ENCODE data around the gene FLNA.
"Not testable (repeated sequence)": the region's sequence is repeated elsewhere in the genome, so short reads cannot be mapped to it uniquely, and the experiment has no call there.

The FLNA gene

GRCh38 chrX:154398668-154399526, 24.5 kb upstream of the FLNA start:
- peak; percentile 73 for DNase-seq (ENCODE audit: low read depth)

- peak; percentile 78 for DNase-seq (ENCODE audit: low read depth)
Measured at GRCh38 chrX:154397888-154398667, 23.6 kb upstream of the FLNA start, which contains the start of gene RPL10. Gene RPL10 (plus strand): TSS chrX:154398377. CDS start chrX:154398520, 143 bp downstream.

GRCh38 chrX:154396973-154397887, 22.8 kb upstream of the FLNA start:
- DNase-seq (ENCODE audit: low read depth) = peak; percentile 36

- not testable (repeated sequence) for DNase-seq (ENCODE audit: low read depth)
Measured at GRCh38 chrX:154396363-154396762, 21.9 kb upstream of the FLNA start.

- not testable (repeated sequence) for DNase-seq (ENCODE audit: low read depth)
Measured at GRCh38 chrX:154389812-154390747, 15.6 kb upstream of the FLNA start.

GRCh38 chrX:154388649-154389048, 14.2 kb upstream of the FLNA start:
- not testable (repeated sequence) for DNase-seq (ENCODE audit: low read depth)

GRCh38 chrX:154388094-154388493, 13.7 kb upstream of the FLNA start:
- not testable (repeated sequence) for DNase-seq (ENCODE audit: low read depth)

GRCh38 chrX:154384284-154384892, 10.0 kb upstream of the FLNA start:
- DNase-seq (ENCODE audit: low read depth) = no peak

GRCh38 chrX:154383359-154384283, 9.2 kb upstream of the FLNA start:
- no peak for DNase-seq (ENCODE audit: low read depth)

GRCh38 chrX:154382483-154383069, 8.1 kb upstream of the FLNA start:
- DNase-seq (ENCODE audit: low read depth) = no peak

GRCh38 chrX:154381271-154381670, 6.8 kb upstream of the FLNA start:
- DNase-seq (ENCODE audit: low read depth) = no peak

- no peak for DNase-seq (ENCODE audit: low read depth)
Measured at GRCh38 chrX:154380787-154381186, 6.4 kb upstream of the FLNA start.

- no peak for DNase-seq (ENCODE audit: low read depth)
Measured at GRCh38 chrX:154380153-154380552, 5.7 kb upstream of the FLNA start.

GRCh38 chrX:154379569-154379951, 5.1 kb upstream of the FLNA start:
- DNase-seq (ENCODE audit: low read depth) = no peak

- DNase-seq (ENCODE audit: low read depth) = peak; percentile 89
Measured at GRCh38 chrX:154378799-154379568, 4.5 kb upstream of the FLNA start, which contains the start of gene EMD. Gene EMD (plus strand): TSS chrX:154379295. CDS start chrX:154379485, 190 bp downstream.

GRCh38 chrX:154378059-154378798, 3.8 kb upstream of the FLNA start:
- no peak for DNase-seq (ENCODE audit: low read depth)

GRCh38 chrX:154376774-154377173, 2.3 kb upstream of the FLNA start:
- DNase-seq (ENCODE audit: low read depth) = no peak

Data from activated T-cell treated with anti-CD3 and anti-CD28 coated beads for 1 hour (primary cell).